NCI-H460 (cell line): ENCODE data around the gene ARHGEF3. TPM values are rescaled to one million over a fixed set of nuclear protein-coding genes. Genes with fewer than 3 reads are reported as not detected.

Source experiments
- DNase-seq: peaks from one replicate; pipeline ENCODE4 v3.0.0-alpha.2; 2016; ENCODE audit warnings: low read depth; ENCODE audit errors: extremely low read depth
- total RNA-seq: library from RNA; depleted of rRNA; stranded (reverse); fragments of >200 nt; shearing (Covaris generic); gene quantifications from 2 replicates; pipeline ENCODE4 v1.2.3, GENCODE V29; 2014

ARHGEF3 gene
- total RNA-seq, 1 experiment from 2014 or later = 1.8 TPM

GRCh38 chr3:56796996-56797395, 4.8 kb downstream of the ARHGEF3 start:
- DNase-seq = no peak

GRCh38 chr3:56796202-56796601, 5.5 kb downstream of the ARHGEF3 start:
- no peak for DNase-seq

GRCh38 chr3:56795829-56796185, 5.9 kb downstream of the ARHGEF3 start:
- no peak for DNase-seq

GRCh38 chr3:56795097-56795828, 6.5 kb downstream of the ARHGEF3 start:
- no peak for DNase-seq

- DNase-seq = no peak
Observed at GRCh38 chr3:56792193-56792592, 9.6 kb downstream of the ARHGEF3 start.

- DNase-seq = no peak
Observed at GRCh38 chr3:56790016-56790821, 11.5 kb downstream of the ARHGEF3 start.

- DNase-seq = no peak
Observed at GRCh38 chr3:56789076-56789475, 12.7 kb downstream of the ARHGEF3 start.

- DNase-seq = no peak
Observed at GRCh38 chr3:56788521-56788920, 13.2 kb downstream of the ARHGEF3 start.

GRCh38 chr3:56787784-56788256, 13.9 kb downstream of the ARHGEF3 start:
- DNase-seq = no peak

GRCh38 chr3:56787258-56787775, 14.4 kb downstream of the ARHGEF3 start:
- no peak for DNase-seq

GRCh38 chr3:56785499-56785898, 16.2 kb downstream of the ARHGEF3 start:
- no peak for DNase-seq

- DNase-seq = no peak
Observed at GRCh38 chr3:56784448-56785001, 17.2 kb downstream of the ARHGEF3 start.

GRCh38 chr3:56783644-56784447, 17.9 kb downstream of the ARHGEF3 start:
- no peak for DNase-seq

GRCh38 chr3:56782906-56783305, 18.8 kb downstream of the ARHGEF3 start:
- DNase-seq = no peak

GRCh38 chr3:56782215-56782614, 19.5 kb downstream of the ARHGEF3 start:
- no peak for DNase-seq

GRCh38 chr3:56781762-56782161, 20.0 kb downstream of the ARHGEF3 start:
- DNase-seq = no peak

- DNase-seq = no peak
Observed at GRCh38 chr3:56780936-56781335, 20.8 kb downstream of the ARHGEF3 start.

GRCh38 chr3:56778893-56779292, 22.9 kb downstream of the ARHGEF3 start:
- no peak for DNase-seq

- DNase-seq = no peak
Observed at GRCh38 chr3:56776556-56776950, 25.2 kb downstream of the ARHGEF3 start.

GRCh38 chr3:56775838-56776555, 25.8 kb downstream of the ARHGEF3 start:
- DNase-seq = no peak
